ENCODE data around the gene CFAP61. TPM values are rescaled to one million over a fixed set of nuclear protein-coding genes. Genes with fewer than 3 reads are reported as not detected.
"Not testable (repeated sequence)": the region's sequence is repeated elsewhere in the genome, so short reads cannot be mapped to it uniquely, and the experiment has no call there.

CFAP61 gene
- total RNA-seq, 2 donors from 2014 or later, result 0.27 TPM; not detected in 1

- Histone ChIP-seq H3K4me1 (ENCODE audit: control insufficient read depth in 1 of 2, low read depth in 2 of 2) (peaks cover 0 to 36% of the 10 kb centered on the region in 2 donors), H3K36me3 (no peaks in the 10 kb centered on the region), H3K9me3 (no peaks in the 10 kb centered on the region), H3K27me3 (replicated peaks; ENCODE audit: insufficient read depth) (no peaks in the 10 kb centered on the region), H3K4me3 (no peak overlapping the region), H3K27ac (peak overlapping the region; percentile 46 to 51)
- ATAC-seq (ENCODE audit: insufficient number of reproducible peaks, low FRiP score, low read depth) (no peak), DNase-seq (ENCODE audit: low spot score) (no peak)
- TF ChIP-seq, protein P1, sequence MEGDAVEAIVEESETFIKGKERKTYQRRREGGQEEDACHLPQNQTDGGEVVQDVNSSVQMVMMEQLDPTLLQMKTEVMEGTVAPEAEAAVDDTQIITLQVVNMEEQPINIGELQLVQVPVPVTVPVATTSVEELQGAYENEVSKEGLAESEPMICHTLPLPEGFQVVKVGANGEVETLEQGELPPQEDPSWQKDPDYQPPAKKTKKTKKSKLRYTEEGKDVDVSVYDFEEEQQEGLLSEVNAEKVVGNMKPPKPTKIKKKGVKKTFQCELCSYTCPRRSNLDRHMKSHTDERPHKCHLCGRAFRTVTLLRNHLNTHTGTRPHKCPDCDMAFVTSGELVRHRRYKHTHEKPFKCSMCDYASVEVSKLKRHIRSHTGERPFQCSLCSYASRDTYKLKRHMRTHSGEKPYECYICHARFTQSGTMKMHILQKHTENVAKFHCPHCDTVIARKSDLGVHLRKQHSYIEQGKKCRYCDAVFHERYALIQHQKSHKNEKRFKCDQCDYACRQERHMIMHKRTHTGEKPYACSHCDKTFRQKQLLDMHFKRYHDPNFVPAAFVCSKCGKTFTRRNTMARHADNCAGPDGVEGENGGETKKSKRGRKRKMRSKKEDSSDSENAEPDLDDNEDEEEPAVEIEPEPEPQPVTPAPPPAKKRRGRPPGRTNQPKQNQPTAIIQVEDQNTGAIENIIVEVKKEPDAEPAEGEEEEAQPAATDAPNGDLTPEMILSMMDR (IDR thresholded peaks at IDR 0.05), result no peak
Observed at GRCh38 chr20:20231528-20232298, 179.4 kb downstream of the CFAP61 start.

GRCh38 chr20:20233041-20233514 is 180.7 kb downstream of the CFAP61 start:
- Histone ChIP-seq H3K4me1 (ENCODE audit: control insufficient read depth in 1 of 2, low read depth in 2 of 2) (peaks cover 0 to 36% of the 10 kb centered on the region in 2 donors), H3K36me3 (no peaks in the 10 kb centered on the region), H3K9me3 (no peaks in the 10 kb centered on the region), H3K27ac (no peak overlapping the region), H3K4me3 (no peak overlapping the region), H3K27me3 (replicated peaks; ENCODE audit: insufficient read depth) (no peaks in the 10 kb centered on the region)
- ATAC-seq (ENCODE audit: insufficient number of reproducible peaks, low FRiP score, low read depth) (no peak), DNase-seq (ENCODE audit: low spot score) (no peak)
- TF ChIP-seq, protein P1 (IDR thresholded peaks at IDR 0.05), result no peak

- Histone ChIP-seq H3K27ac (no peak overlapping the region), H3K36me3 (no peaks in the 10 kb centered on the region), H3K4me1 (ENCODE audit: control insufficient read depth in 1 of 2, low read depth in 2 of 2) (peaks cover 0 to 21% of the 10 kb centered on the region in 2 donors), H3K9me3 (no peaks in the 10 kb centered on the region), H3K4me3 (no peak overlapping the region), H3K27me3 (replicated peaks; ENCODE audit: insufficient read depth) (no peaks in the 10 kb centered on the region)
- TF ChIP-seq, protein P1 (IDR thresholded peaks at IDR 0.05), result no peak
- no peak for DNase-seq (ENCODE audit: low spot score)
- ATAC-seq (ENCODE audit: insufficient number of reproducible peaks, low FRiP score, low read depth), result no peak
Observed at GRCh38 chr20:20235681-20236080, 183.3 kb downstream of the CFAP61 start.

DNA sequence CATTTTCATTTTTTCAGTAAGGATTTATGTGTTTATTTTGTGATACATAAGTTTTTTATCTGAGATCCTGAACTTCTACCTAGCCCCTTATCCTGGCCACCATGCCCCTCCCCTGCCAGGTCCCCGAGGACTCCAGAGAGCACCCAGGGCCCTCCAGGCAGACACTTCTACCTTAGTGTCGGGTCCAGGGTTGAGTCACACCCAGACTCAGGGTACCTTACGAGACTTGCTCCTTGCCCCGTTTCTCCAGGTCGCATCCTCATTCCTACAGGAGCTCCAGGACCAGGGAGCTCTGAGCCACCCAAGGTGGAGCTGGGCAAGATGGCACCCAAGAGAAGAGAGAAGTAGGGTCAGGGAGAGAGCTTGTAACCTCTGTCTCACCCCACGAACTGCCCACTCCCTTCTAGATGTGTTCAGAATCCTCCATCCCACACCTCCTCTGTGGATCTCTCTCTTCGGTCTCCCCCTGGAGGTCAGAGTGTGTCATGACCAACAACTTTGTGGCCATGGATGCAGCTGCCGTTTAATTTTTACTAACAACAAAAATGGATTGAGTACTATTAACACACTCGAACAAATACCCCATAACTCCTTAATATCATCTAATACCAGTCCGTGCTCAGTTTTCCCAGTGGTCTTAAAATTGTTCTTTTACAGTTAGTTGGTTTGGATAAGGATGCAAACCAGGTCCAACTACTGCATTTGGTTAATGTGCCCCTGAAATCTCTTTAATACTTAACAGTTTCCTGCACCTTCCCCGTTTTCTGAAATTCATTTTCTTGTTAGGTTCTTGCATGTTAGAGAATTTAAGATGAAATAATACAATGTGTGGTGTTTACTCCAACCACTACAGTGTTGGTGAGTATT is 185.0 kb downstream of the CFAP61 start:
- H3K27ac ChIP-seq, result no peak overlapping the region
- no peaks in the 10 kb centered on the region for H3K36me3 ChIP-seq
- no peaks in the 10 kb centered on the region for H3K9me3 ChIP-seq
- no peaks in the 10 kb centered on the region for H3K27me3 ChIP-seq (replicated peaks; ENCODE audit: insufficient read depth)
- H3K4me1 ChIP-seq (ENCODE audit: control insufficient read depth in 1 of 2, low read depth in 2 of 2), result peaks cover 0 to 4% of the 10 kb centered on the region in 2 donors
- no peak for DNase-seq (ENCODE audit: low spot score)
- TF ChIP-seq, protein P1 (IDR thresholded peaks at IDR 0.05), result peak; percentile 62
- no peak overlapping the region for H3K4me3 ChIP-seq
- ATAC-seq (ENCODE audit: insufficient number of reproducible peaks, low FRiP score, low read depth), result no peak

- H3K27ac ChIP-seq, result no peak overlapping the region
- TF ChIP-seq, protein P1 (IDR thresholded peaks at IDR 0.05), result no peak
- DNase-seq (ENCODE audit: low spot score) (no peak), ATAC-seq (ENCODE audit: insufficient number of reproducible peaks, low FRiP score, low read depth) (no peak)
- no peaks in the 10 kb centered on the region for H3K27me3 ChIP-seq (replicated peaks; ENCODE audit: insufficient read depth)
- H3K4me1 ChIP-seq (ENCODE audit: control insufficient read depth in 1 of 2, low read depth in 2 of 2), result no peaks in the 10 kb centered on the region
- no peaks in the 10 kb centered on the region for H3K9me3 ChIP-seq
- H3K4me3 ChIP-seq, result no peak overlapping the region
- H3K36me3 ChIP-seq, result no peaks in the 10 kb centered on the region
Observed at GRCh38 chr20:20241976-20242375, 189.6 kb downstream of the CFAP61 start.

- not testable (repeated sequence) for H3K4me1 ChIP-seq (ENCODE audit: control insufficient read depth in 1 of 2, low read depth in 2 of 2); H3K4me3 ChIP-seq; ATAC-seq (ENCODE audit: insufficient number of reproducible peaks, low FRiP score, low read depth); H3K27me3 ChIP-seq (replicated peaks; ENCODE audit: insufficient read depth); H3K9me3 ChIP-seq; H3K27ac ChIP-seq; DNase-seq (ENCODE audit: low spot score); H3K36me3 ChIP-seq
Observed at GRCh38 chr20:20244384-20244783, 192.1 kb downstream of the CFAP61 start.
